Activated naive CD8-positive, alpha-beta T cell treated with anti-CD3 and anti-CD28 coated beads for 36 hours (primary cell): ENCODE measurements around the gene SMYD3. TPM values are rescaled to one million over a fixed set of nuclear protein-coding genes. Genes with fewer than 3 reads are reported as not detected.

Source experiments
- DNase-seq: peaks from one replicate; pipeline ENCODE4 v3.0.0; 2021
- H3K27ac Mint-ChIP-seq: one replicate; pipeline ENCODE4 v1.8.0; 2022; ENCODE audit warnings: mild to moderate bottlenecking, moderate library complexity, mixed read lengths
- H3K27me3 Mint-ChIP-seq: one replicate; pipeline ENCODE4 v1.8.0; 2022; ENCODE audit warnings: mild to moderate bottlenecking, mixed read lengths
- H3K36me3 Mint-ChIP-seq: one replicate; pipeline ENCODE4 v1.8.0; 2021; ENCODE audit warnings: mild to moderate bottlenecking, mixed read lengths
- H3K4me1 Mint-ChIP-seq: one replicate; pipeline ENCODE4 v1.8.0; 2021; ENCODE audit warnings: mixed read lengths
- H3K4me3 Mint-ChIP-seq: one replicate; pipeline ENCODE4 v1.8.0; 2022; ENCODE audit warnings: mild to moderate bottlenecking, moderate library complexity, mixed read lengths
- H3K9me3 Mint-ChIP-seq: one replicate; pipeline ENCODE4 v1.8.0; 2022; ENCODE audit warnings: mixed read lengths
- total RNA-seq, 2 experiments: library from RNA; stranded (reverse); gene quantifications; one replicate each; pipeline ENCODE4 v1.2.3, GENCODE V29; 2021

SMYD3 gene
- total RNA-seq, 2 experiments from 2014 or later, result 16.4 to 18.4 TPM

GRCh38 chr1:245802941-245803665 lies 704.0 kb downstream of the SMYD3 start:
- H3K4me3 Mint-ChIP-seq, result no peak overlapping the region
- peaks cover 8% of the 10 kb centered on the region for H3K36me3 Mint-ChIP-seq
- DNase-seq, result no peak
- H3K9me3 Mint-ChIP-seq, result no peaks in the 10 kb centered on the region
- no peak overlapping the region for H3K27ac Mint-ChIP-seq
- no peaks in the 10 kb centered on the region for H3K27me3 Mint-ChIP-seq
- peaks cover 3% of the 10 kb centered on the region for H3K4me1 Mint-ChIP-seq

GRCh38 chr1:245800901-245801605 lies 706.0 kb downstream of the SMYD3 start:
- Mint-ChIP-seq H3K27ac (no peak overlapping the region), H3K4me3 (no peak overlapping the region), H3K27me3 (no peaks in the 10 kb centered on the region), H3K4me1 (no peaks in the 10 kb centered on the region), H3K36me3 (peaks cover 9% of the 10 kb centered on the region), H3K9me3 (no peaks in the 10 kb centered on the region)
- no peak for DNase-seq

GRCh38 chr1:245798349-245798711 lies 708.7 kb downstream of the SMYD3 start:
- no peaks in the 10 kb centered on the region for H3K27me3 Mint-ChIP-seq
- peaks cover 11% of the 10 kb centered on the region for H3K36me3 Mint-ChIP-seq
- no peak overlapping the region for H3K4me3 Mint-ChIP-seq
- DNase-seq, result no peak
- no peaks in the 10 kb centered on the region for H3K9me3 Mint-ChIP-seq
- H3K27ac Mint-ChIP-seq, result no peak overlapping the region
- H3K4me1 Mint-ChIP-seq, result no peaks in the 10 kb centered on the region

- H3K4me3 Mint-ChIP-seq, result no peak overlapping the region
- no peak for DNase-seq
- H3K36me3 Mint-ChIP-seq, result peaks cover 8% of the 10 kb centered on the region
These were observed 709.3 kb downstream of the SMYD3 start for GRCh38 chr1:245797592-245798348.

GRCh38 chr1:245791410-245792312 lies 715.4 kb downstream of the SMYD3 start:
- Mint-ChIP-seq H3K27me3 (no peaks in the 10 kb centered on the region), H3K9me3 (no peaks in the 10 kb centered on the region), H3K27ac (no peak overlapping the region), H3K4me1 (no peaks in the 10 kb centered on the region), H3K4me3 (no peak overlapping the region), H3K36me3 (peaks cover 2% of the 10 kb centered on the region)
- DNase-seq, result no peak

More at GRCh38 chr1:245797592-245798348, 709.3 kb downstream of the SMYD3 start:
- no peaks in the 10 kb centered on the region for H3K27me3 Mint-ChIP-seq
- no peak overlapping the region for H3K27ac Mint-ChIP-seq
- no peaks in the 10 kb centered on the region for H3K4me1 Mint-ChIP-seq
- H3K9me3 Mint-ChIP-seq, result no peaks in the 10 kb centered on the region

- peaks cover under 1% of the 10 kb centered on the region for H3K36me3 Mint-ChIP-seq
- no peak overlapping the region for H3K27ac Mint-ChIP-seq
- no peaks in the 10 kb centered on the region for H3K4me1 Mint-ChIP-seq
- H3K4me3 Mint-ChIP-seq, result no peak overlapping the region
- no peak for DNase-seq
- H3K9me3 Mint-ChIP-seq, result no peaks in the 10 kb centered on the region
- no peaks in the 10 kb centered on the region for H3K27me3 Mint-ChIP-seq
These were observed 716.6 kb downstream of the SMYD3 start for GRCh38 chr1:245790441-245790840.

- Mint-ChIP-seq H3K4me1 (no peaks in the 10 kb centered on the region), H3K36me3 (peaks cover 2% of the 10 kb centered on the region), H3K4me3 (no peak overlapping the region), H3K9me3 (no peaks in the 10 kb centered on the region), H3K27me3 (no peaks in the 10 kb centered on the region), H3K27ac (no peak overlapping the region)
- no peak for DNase-seq
These were observed 718.2 kb downstream of the SMYD3 start for GRCh38 chr1:245788886-245789285.

- no peak overlapping the region for H3K4me3 Mint-ChIP-seq
- H3K4me1 Mint-ChIP-seq, result no peaks in the 10 kb centered on the region
- H3K9me3 Mint-ChIP-seq, result no peaks in the 10 kb centered on the region
- H3K36me3 Mint-ChIP-seq, result peaks cover 4% of the 10 kb centered on the region
- DNase-seq, result no peak
- H3K27ac Mint-ChIP-seq, result no peak overlapping the region
- no peaks in the 10 kb centered on the region for H3K27me3 Mint-ChIP-seq
These were observed 718.8 kb downstream of the SMYD3 start for GRCh38 chr1:245788269-245788668.

GRCh38 chr1:245786948-245787347 lies 720.1 kb downstream of the SMYD3 start:
- no peak overlapping the region for H3K27ac Mint-ChIP-seq
- no peaks in the 10 kb centered on the region for H3K27me3 Mint-ChIP-seq
- peaks cover 4% of the 10 kb centered on the region for H3K36me3 Mint-ChIP-seq
- no peaks in the 10 kb centered on the region for H3K9me3 Mint-ChIP-seq
- H3K4me1 Mint-ChIP-seq, result no peaks in the 10 kb centered on the region
- no peak for DNase-seq
- H3K4me3 Mint-ChIP-seq, result no peak overlapping the region

GRCh38 chr1:245779797-245780755 lies 727.0 kb downstream of the SMYD3 start:
- Mint-ChIP-seq H3K4me1 (no peaks in the 10 kb centered on the region), H3K9me3 (peaks cover 5% of the 10 kb centered on the region), H3K4me3 (no peak overlapping the region), H3K27me3 (no peaks in the 10 kb centered on the region), H3K27ac (no peak overlapping the region), H3K36me3 (peaks cover 9% of the 10 kb centered on the region)
- DNase-seq, result no peak

GRCh38 chr1:245777752-245778151 lies 729.3 kb downstream of the SMYD3 start:
- DNase-seq, result no peak
- H3K4me3 Mint-ChIP-seq, result no peak overlapping the region
- peaks cover 5% of the 10 kb centered on the region for H3K9me3 Mint-ChIP-seq
- H3K36me3 Mint-ChIP-seq, result peaks cover 5% of the 10 kb centered on the region
- no peaks in the 10 kb centered on the region for H3K27me3 Mint-ChIP-seq
- no peak overlapping the region for H3K27ac Mint-ChIP-seq
- H3K4me1 Mint-ChIP-seq, result no peaks in the 10 kb centered on the region

GRCh38 chr1:245776694-245777332 lies 730.3 kb downstream of the SMYD3 start:
- no peaks in the 10 kb centered on the region for H3K27me3 Mint-ChIP-seq

GRCh38 chr1:245776139-245776538 lies 730.9 kb downstream of the SMYD3 start:
- no peak for DNase-seq
- Mint-ChIP-seq H3K4me3 (no peak overlapping the region), H3K9me3 (peaks cover 5% of the 10 kb centered on the region), H3K36me3 (peaks cover 5% of the 10 kb centered on the region), H3K4me1 (no peaks in the 10 kb centered on the region), H3K27ac (no peak overlapping the region), H3K27me3 (no peaks in the 10 kb centered on the region)

More at GRCh38 chr1:245776694-245777332, 730.3 kb downstream of the SMYD3 start:
- Mint-ChIP-seq H3K4me3 (no peak overlapping the region), H3K36me3 (peaks cover 5% of the 10 kb centered on the region), H3K27ac (no peak overlapping the region), H3K9me3 (peaks cover 5% of the 10 kb centered on the region), H3K4me1 (no peaks in the 10 kb centered on the region)
- no peak for DNase-seq
